Right atrium auricular region (tissue), 2 donors: ENCODE results near the gene DNAJC3. TPM values are rescaled to one million over a fixed set of nuclear protein-coding genes. Genes with fewer than 3 reads are reported as not detected.

ENCODE experiments used
- DNase-seq: peaks from one replicate; pipeline ENCODE4 v3.0.0-alpha.2; 2019; ENCODE audit warnings: low spot score
- H3K27ac ChIP-seq, 2 donors: fragments of 200-600 bp; sonication (generic); 1 replicate in 1 of 2; 2 replicates in 1 of 2; pipeline ENCODE4 v1.5.1; 2016 to 2019
- H3K27me3 ChIP-seq, 2 donors: fragments of 200-600 bp; sonication (generic); one replicate each; pipeline versions ENCODE4 v1.5.1 to v1.6.0; 2017 to 2019
- H3K36me3 ChIP-seq: fragments of 200-600 bp; sonication (generic); one replicate; pipeline ENCODE4 v1.5.1; 2016
- H3K4me1 ChIP-seq, 2 donors: fragments of 200-600 bp; sonication (generic); one replicate each; pipeline versions ENCODE4 v1.5.1 to v1.6.0; 2017 to 2019
- H3K4me3 ChIP-seq, 2 donors: fragments of 200-600 bp; sonication (generic); 1 replicate in 1 of 2; 2 replicates in 1 of 2; pipeline ENCODE4 v1.5.1; 2017 to 2019; ENCODE audit warnings: mild to moderate bottlenecking in 1 of 2, moderate library complexity in 1 of 2
- H3K9me3 ChIP-seq, 2 donors: fragments of 200-600 bp; sonication (generic); one replicate each; pipeline ENCODE4 v1.5.1; 2019
- CTCF ChIP-seq, 2 donors: fragments of 200-600 bp; sonication (generic); IDR thresholded peaks; one replicate each; pipeline ENCODE4 v1.5.1; 2019; ENCODE audit warnings: antibody characterized with exemption in 2 of 2
- total RNA-seq, 2 donors: library from RNA; depleted of rRNA; stranded (reverse); fragments of >200 nt; gene quantifications; one replicate each; pipeline ENCODE4 v1.1.0, GENCODE V29; 2016

DNAJC3 gene
- total RNA-seq, 2 donors from 2014 or later = 32.6 to 37.7 TPM

GRCh38 chr13:95706356-95706755, 29.4 kb downstream of the DNAJC3 start:
- TF ChIP-seq CTCF (IDR thresholded peaks at IDR 0.05) = no peak
- no peaks in the 10 kb centered on the region for H3K9me3 ChIP-seq
- no peaks in the 10 kb centered on the region for H3K4me1 ChIP-seq
- H3K4me3 ChIP-seq = no peak overlapping the region
- DNase-seq = no peak
- H3K36me3 ChIP-seq = peaks cover 10% of the 10 kb centered on the region
- no peaks in the 10 kb centered on the region for H3K27me3 ChIP-seq
- H3K27ac ChIP-seq = no peak overlapping the region

DNA sequence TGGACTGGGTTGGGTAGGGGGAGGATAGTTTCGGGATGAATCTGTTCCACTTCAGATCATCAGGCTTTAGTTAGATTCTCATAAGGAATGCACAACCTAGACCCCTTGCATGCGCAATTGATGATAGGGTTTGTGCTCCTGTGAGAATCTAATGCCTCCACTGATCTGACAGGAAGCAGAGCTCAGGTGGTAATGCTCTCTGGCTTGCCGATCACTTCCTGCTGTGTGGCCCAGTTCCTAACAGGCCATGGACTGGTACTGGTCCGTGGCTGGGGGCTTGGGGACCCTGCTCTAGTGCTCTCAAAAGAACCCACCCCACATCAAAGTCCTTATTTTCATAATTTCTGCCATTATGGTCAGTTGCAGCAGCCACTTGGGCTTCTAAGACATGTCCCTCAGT, 30.1 kb downstream of the DNAJC3 start:
- Histone ChIP-seq H3K27me3 (no peaks in the 10 kb centered on the region), H3K9me3 (no peaks in the 10 kb centered on the region), H3K4me3 (no peak overlapping the region), H3K27ac (no peak overlapping the region), H3K4me1 (no peaks in the 10 kb centered on the region), H3K36me3 (peaks cover 14% of the 10 kb centered on the region)
- no peak for DNase-seq
- no peak for TF ChIP-seq CTCF (IDR thresholded peaks at IDR 0.05)

GRCh38 chr13:95707442-95708390, 30.8 kb downstream of the DNAJC3 start:
- Histone ChIP-seq H3K36me3 (peaks cover 20% of the 10 kb centered on the region), H3K27me3 (no peaks in the 10 kb centered on the region), H3K9me3 (no peaks in the 10 kb centered on the region), H3K4me1 (no peaks in the 10 kb centered on the region), H3K27ac (no peak overlapping the region), H3K4me3 (no peak overlapping the region)
- no peak for DNase-seq
- no peak for TF ChIP-seq CTCF (IDR thresholded peaks at IDR 0.05)

DNA sequence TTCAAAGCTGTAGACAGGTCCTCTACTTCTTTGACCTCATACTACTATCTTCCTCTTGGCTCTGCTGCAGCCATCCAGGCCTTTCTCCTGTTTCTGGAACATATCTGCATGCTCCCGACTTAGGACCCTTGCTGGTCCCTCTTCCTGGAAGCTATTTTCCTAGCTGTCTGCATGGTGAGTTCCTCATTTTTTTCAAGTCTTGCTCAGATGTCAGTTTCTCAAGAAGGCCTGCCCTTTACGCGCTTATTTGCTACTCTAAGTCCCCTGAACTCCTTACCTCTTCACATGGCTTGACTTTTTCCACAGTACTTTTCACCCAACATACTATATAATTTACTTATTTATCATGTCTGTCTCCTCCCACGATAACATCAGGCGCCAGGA, 31.4 kb downstream of the DNAJC3 start:
- no peak for TF ChIP-seq CTCF (IDR thresholded peaks at IDR 0.05)
- H3K4me3 ChIP-seq = no peak overlapping the region
- H3K27ac ChIP-seq = no peak overlapping the region
- H3K36me3 ChIP-seq = peaks cover 27% of the 10 kb centered on the region
- H3K27me3 ChIP-seq = no peaks in the 10 kb centered on the region
- no peak for DNase-seq
- H3K9me3 ChIP-seq = peaks cover 0 to 6% of the 10 kb centered on the region in 2 donors
- H3K4me1 ChIP-seq = no peaks in the 10 kb centered on the region

DNA sequence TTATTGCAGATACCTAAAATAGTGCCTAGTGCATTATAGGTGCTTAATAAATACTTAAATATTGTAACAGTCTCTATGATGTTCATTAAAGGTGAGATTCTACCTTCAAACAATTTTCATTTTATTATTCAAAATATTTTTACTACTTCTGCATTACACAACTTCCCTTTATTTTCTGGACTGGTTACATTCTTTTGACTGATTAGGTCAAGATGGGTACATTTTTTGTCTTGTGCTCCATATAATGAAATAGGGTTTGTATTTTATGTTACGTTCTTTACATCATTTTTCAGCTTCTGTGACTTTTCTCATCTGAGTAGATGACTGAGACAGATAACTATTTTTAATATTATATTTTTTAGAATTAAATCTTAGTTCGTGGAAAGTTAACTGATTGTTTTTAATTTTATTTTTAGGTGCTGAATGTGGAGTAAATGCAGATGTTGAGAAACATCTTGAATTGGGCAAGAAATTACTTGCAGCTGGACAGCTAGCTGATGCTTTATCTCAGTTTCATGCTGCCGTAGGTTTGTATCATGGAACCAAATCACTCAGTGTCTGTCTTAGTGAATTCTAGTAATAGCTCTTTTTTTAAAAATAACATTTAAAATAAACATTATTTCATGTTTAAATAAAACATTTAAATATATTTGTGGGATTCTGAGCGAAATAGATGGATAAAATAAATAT, 32.0 kb downstream of the DNAJC3 start:
- no peak for TF ChIP-seq CTCF (IDR thresholded peaks at IDR 0.05)
- DNase-seq = no peak
- Histone ChIP-seq H3K27ac (no peak overlapping the region), H3K4me1 (no peaks in the 10 kb centered on the region), H3K27me3 (no peaks in the 10 kb centered on the region), H3K4me3 (no peak overlapping the region), H3K36me3 (peaks cover 33% of the 10 kb centered on the region), H3K9me3 (peaks cover 0 to 12% of the 10 kb centered on the region in 2 donors)
